ENCODE measurements around the gene GFPT2.
A peak's percentile ranks its signal among the peaks of the same experiment; 100 is the strongest.
"Not testable (repeated sequence)": the region's sequence is repeated elsewhere in the genome, so short reads cannot be mapped to it uniquely, and the experiment has no call there.

The GFPT2 gene

DNA sequence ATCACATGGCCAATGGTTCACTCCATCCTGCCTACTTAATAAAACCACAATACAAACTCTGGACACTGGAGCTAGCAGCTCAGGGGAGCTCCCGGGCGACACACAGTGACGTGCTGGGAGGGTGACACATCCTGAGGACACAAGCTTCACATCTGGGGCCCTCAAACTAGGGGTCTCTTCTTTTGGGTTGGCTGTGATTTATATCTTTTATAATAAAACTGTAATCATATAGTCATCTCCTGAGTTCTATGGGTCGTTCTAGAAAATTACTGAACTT lies 49.2 kb downstream of the GFPT2 start:
- DNase-seq: no peak

DNA sequence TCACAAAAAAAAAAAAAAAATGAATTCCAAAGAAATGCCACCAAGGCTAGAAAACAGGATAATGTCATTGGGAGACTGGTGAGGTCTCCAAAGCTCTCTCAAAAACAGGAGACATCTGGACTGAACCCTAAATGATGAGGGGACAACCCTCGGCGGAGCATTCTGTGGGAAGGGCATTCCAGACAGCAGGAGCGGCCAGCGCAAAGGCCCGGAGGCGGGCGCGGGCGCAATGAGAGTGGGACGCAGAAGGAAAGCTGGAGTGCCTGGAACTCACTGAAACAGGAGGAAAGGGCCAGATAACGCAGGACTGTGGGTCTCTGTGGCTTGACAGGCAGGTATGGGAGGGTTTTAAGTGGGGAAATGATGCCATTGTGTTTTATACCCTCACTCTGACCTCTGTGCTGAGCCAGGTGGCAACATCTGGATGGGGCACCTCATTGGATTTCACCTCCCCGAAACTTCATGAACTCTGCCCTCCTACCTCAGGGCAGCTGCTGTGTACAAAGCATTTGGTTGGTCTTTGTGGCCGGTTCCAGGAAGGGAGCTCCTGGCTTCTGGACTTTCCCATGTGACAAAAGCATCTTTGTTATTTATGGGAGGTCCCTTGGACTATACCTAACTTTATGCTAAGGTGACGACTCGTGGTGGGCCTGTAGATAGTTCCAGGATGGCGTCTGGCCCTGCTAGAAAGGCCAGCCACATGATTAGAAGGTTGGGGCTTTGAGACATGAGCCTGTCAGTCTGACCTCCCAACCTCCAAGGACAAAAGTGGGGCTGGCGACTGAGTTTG lies 49.7 kb downstream of the GFPT2 start:
- DNase-seq: no peak

DNA sequence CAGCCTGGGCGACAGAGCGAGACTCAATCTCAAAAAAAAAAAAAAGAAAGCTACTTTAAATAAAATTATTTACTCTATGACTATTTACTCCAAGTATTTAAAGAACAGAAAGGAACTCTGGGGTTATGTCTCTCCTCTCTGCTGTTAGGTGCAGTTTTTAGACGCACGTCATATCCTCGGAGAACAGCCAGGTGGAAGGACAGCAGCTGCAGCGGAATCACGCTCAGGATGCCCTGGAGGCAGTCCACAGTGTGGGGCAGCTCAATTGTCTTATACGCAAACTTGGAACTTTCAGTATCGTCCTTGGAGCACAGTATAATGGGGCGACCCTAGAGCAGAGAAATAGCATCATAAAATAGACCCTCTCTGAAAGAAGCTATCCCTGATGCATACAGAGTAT lies 50.9 kb downstream of the GFPT2 start:
- no peak for DNase-seq

DNA sequence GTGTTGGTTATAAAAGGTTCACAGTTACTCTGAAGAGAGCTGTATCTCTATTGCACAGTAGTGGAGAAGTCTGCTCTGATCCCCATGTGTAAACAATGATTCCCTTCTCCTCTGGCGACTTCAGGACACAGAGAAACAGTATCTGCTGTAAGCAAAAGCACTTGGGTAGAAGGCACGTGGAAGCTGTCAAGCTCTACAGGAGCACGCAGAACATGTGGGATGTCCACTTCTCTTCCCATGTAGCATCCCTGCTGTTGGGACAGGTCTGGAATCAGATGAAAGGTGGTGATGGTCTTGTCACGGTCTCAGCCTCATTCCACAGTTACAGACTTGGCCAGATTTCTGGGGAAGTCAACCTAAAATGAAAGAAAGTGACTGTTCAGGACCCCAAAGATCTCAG lies 51.9 kb downstream of the GFPT2 start:
- DNase-seq: no peak

- no peak for DNase-seq
Observed at GRCh38 chr5:180299526-180299925, 53.6 kb downstream of the GFPT2 start.

GRCh38 chr5:180299014-180299413 lies 54.1 kb downstream of the GFPT2 start:
- not testable (repeated sequence) for DNase-seq

DNA sequence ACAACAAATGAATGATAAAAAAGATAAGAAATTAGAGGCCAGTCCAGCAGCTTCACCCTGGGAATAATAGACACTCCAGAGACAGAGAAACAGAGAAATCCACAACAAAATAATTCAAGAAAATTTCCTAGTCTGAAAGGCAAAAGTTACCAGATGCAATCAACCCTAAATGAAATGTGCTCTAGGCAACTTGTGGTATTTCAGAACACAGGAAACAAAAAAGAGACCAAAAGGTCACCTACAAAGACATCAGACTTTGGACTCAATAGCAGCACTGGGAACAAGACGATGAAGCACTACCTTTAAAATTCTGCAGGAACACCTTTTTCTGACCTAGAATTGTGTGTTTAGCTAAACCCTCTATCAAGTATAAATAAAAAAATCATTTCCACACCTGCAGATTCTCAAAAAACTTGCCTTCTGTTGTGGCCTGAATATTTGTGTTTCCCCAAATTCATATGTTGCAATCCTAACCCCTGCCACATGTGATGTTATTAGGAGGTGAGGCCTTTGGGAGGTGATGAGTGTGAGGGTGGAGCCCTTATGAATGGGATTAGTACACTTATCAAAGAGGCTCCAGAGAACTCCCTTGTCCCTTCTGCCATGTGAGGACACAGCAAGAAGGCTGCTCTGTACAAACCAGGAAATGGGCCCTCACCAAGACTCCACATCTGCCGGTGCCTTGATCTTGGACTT lies 55.4 kb downstream of the GFPT2 start:
- no peak for DNase-seq

GRCh38 chr5:180296771-180297170 lies 56.4 kb downstream of the GFPT2 start:
- no peak for DNase-seq

DNA sequence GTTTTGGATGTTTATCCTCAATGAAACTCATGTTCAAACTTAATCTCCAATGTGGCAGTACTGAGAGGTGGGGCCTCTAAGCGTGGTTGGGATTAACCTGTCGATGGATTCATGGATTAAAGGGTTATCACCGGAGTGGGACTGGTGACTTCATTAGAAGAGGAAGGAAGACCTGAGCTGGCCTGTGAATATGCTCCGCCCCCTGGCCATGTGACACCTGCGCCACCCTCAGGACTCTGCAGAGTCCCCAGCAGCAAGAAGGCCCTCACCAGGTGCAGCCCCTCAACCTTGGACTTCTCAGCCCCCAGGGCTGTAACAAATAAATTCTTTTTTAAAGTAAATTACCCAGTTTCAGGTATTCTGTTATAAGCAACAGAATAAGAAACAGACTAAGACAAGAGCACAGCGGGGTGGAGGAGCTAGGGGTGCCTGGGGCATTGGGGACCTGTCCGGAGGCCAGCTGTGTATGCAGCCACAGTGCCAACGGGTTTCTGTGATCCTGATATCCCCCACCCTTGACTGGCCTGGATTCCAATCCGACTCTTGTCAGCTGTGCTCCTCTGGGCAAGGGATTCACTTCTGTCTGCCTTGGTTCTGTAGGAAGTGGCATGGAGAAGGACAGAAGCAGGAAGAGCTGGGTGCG lies 58.1 kb downstream of the GFPT2 start:
- DNase-seq: no peak

- DNase-seq: no peak
Observed at GRCh38 chr5:180294411-180294810, 58.7 kb downstream of the GFPT2 start.

DNA sequence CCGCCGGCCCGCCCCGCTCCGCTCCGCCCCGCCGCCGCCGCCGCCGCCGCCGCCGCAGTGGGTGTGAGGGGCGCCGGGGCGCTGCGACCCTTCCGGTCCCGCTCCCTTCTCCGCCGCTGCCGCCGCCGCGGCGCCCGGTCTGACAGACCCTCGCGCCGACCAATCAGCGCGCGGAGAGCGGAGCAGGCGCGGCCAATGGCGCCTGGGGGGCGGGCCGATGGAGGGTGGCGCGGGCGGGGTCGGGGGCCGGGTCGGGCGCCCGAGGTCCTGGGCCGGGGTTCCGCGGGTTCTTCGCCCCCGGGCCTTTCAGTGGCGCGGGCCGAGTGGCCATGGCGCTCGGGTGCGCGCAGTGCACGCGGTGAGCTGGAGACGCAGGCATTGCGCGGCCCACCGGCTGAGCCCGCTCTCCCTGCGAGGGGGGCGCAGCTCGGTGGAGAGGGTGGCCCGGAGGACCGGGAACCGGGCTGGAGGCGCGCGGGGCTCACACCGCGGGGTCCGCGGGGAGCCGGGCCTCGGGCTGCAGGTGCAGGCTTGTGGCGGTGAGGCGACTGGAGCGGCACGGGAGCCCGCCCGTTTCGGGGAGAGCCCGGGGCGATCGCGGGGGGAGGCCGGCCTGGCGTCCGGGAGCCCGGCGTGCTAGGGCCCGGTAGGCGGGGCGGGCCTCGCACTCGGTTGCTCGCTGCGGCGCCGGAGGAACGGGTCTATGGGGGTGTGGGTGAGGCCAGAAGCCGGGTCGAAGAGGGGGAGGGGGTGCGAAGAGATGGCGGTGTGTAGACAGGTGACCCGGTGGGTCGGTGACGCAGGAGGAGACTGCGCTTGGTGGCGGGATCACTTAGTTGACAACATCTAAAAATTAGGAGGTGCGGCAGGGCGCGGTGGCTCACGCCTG lies 60.9 kb downstream of the GFPT2 start, which contains the start of gene MAPK9:
MAPK9 (minus strand) TSS at position 141 of the 889 bp plus-strand sequence. CDS start 11,522 bp downstream, outside the sequence.
- peak; percentile 84 for DNase-seq

DNA sequence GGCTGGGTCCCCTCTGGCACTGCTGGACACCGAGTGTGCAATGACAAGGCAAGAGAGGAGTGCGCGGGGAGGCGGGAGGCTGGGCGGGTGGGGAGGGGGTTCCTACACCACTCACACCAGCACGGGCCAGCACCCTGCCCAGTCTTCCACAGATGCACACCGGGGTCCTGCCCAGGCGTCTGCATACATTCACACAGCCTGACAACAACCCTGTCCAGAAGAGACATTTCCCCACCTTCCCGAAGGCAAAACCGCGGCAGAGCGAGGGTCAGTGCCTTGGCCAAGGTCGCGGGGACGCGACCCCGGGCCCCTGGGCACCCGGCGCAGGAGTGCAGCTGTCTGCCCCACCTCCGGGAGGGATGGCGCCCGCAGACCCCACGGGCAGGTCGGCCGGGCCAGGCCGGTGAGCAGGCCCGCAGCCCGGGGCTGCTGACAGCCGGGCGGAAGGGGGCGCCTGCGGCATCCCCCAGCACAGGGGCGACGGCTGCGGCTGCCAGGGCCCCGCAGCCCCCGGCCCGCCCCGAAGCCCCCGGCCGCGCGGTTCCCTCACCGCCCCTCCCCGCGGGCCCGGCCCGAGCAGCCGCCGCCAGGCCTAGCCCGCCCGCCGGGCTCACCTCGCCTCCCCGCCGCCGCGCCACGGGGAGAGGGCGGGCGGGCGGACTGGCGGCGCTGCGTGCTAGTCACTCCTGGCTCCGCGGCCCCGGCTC lies 61.7 kb downstream of the GFPT2 start:
- DNase-seq: peak; percentile 56

DNA sequence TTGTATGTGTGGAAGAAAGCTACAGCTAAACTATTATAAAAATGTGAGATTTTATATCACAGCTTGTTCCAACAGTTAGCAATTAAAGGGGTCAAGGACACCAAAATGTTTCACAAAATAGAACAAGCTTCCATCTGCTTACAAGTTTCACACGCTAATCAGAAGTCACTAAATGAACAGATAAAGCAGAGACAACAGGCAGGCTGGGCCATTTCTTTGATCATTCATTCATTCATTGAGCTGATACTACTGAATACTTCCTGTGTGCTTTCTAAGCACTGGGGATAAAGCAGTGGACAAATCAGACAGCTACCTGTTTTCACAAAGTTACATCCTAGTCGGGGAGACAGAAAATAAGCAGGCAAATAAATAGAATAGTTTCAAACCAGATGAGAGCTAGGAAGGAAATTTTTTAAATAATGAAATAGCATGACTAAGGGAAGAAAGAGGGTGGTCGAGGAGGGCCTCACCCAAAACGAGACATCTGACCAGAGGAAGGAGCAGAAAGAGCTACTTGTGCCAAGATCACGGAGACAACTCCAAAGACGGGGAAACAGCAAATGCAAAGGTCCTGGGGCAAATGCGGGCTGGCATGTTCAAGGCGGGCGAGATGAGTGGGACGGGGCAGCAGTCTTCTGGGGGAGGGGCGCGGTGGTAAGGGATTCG lies 62.4 kb downstream of the GFPT2 start:
- DNase-seq: no peak

- no peak for DNase-seq
Observed at GRCh38 chr5:180289966-180290365, 63.2 kb downstream of the GFPT2 start.

DNA sequence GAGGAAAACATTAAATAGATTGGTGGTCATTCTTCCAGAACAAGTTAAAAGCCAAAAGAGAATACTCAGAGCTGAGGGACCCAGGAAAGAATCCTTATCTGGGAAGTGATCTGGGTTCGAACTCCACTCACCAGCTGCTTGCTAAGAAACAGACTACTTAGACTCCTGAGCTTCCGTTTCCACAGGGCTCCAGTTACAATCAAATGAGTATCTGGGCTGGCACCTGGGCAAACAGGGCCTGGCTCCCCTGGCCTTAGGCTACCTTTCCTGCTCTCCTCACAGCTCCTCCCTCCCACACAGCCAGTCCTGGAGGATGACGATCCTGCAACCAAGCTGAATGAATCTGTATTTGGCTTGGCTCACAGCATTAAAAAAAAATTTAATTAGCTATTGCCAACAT lies 63.7 kb downstream of the GFPT2 start:
- DNase-seq: no peak

GRCh38 chr5:180287868-180288267 lies 65.3 kb downstream of the GFPT2 start:
- DNase-seq: no peak

DNA sequence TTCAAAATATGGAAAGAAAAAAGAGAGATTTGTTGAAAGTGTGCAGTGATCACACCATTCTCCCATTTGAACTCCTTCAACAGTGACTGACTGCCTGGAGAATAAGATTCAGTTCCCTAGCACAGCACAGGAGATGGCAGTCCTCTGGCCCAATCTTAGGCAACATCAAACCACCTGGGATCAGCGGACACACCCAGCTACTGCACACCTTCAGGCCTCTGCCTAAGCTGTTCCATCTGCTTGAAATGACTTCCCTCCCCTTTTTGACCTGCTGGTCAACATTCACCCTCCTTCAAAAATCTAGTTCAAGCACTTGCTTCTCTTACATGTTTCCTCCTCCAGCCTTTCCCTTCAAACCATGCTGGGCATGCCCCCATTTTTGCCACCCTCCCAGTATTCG lies 65.7 kb downstream of the GFPT2 start:
- no peak for DNase-seq

- DNase-seq: no peak
Observed at GRCh38 chr5:180284149-180284548, 69.0 kb downstream of the GFPT2 start.

- DNase-seq: no peak
Observed at GRCh38 chr5:180283026-180283615, 70.0 kb downstream of the GFPT2 start.

GRCh38 chr5:180282281-180282680 lies 70.9 kb downstream of the GFPT2 start:
- DNase-seq: no peak

GRCh38 chr5:180281706-180282105 lies 71.4 kb downstream of the GFPT2 start:
- no peak for DNase-seq

All from retina (tissue), 1 donor.